ENCODE results near the gene SLC19A1.

The SLC19A1 gene

DNA sequence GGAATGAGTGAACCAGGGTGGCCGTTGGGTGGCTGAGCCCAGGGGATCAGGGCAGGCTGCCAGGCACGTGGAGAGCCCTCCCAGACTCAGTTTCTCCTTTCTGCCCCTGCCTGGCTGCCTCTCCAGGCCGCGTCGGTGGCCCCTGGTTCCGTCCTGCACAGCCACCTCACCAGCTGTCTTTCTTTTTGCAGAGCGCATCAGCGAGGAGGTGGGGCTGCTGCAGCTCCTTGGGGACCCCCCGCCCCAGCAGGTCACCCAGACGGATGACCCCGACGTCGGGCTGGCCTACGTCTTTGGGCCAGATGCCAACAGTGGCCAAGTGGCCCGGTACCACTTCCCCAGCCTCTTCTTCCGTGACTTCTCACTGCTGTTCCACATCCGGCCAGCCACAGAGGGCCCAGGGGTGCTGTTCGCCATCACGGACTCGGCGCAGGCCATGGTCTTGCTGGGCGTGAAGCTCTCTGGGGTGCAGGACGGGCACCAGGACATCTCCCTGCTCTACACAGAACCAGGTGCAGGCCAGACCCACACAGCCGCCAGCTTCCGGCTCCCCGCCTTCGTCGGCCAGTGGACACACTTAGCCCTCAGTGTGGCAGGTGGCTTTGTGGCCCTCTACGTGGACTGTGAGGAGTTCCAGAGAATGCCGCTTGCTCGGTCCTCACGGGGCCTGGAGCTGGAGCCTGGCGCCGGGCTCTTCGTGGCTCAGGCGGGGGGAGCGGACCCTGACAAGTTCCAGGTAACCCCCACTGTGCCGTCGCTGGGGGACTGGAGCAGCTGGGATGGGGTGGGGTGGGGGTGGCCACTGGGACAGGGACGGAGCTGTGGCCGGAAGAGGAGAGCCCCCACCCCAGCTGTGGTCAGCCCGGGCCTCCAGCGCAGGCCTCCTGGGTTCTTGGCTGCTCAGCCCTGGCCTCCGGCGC lies 73.9 kb downstream of the SLC19A1 start:
- no peak for TF ChIP-seq CTCF (IDR thresholded peaks at IDR 0.05)

- no peak for TF ChIP-seq CTCF (IDR thresholded peaks at IDR 0.05)
These were observed 74.9 kb downstream of the SLC19A1 start for GRCh38 chr21:45467221-45467779.

- no peak for TF ChIP-seq CTCF (IDR thresholded peaks at IDR 0.05)
These were observed 75.7 kb downstream of the SLC19A1 start for GRCh38 chr21:45466330-45467220.

DNA sequence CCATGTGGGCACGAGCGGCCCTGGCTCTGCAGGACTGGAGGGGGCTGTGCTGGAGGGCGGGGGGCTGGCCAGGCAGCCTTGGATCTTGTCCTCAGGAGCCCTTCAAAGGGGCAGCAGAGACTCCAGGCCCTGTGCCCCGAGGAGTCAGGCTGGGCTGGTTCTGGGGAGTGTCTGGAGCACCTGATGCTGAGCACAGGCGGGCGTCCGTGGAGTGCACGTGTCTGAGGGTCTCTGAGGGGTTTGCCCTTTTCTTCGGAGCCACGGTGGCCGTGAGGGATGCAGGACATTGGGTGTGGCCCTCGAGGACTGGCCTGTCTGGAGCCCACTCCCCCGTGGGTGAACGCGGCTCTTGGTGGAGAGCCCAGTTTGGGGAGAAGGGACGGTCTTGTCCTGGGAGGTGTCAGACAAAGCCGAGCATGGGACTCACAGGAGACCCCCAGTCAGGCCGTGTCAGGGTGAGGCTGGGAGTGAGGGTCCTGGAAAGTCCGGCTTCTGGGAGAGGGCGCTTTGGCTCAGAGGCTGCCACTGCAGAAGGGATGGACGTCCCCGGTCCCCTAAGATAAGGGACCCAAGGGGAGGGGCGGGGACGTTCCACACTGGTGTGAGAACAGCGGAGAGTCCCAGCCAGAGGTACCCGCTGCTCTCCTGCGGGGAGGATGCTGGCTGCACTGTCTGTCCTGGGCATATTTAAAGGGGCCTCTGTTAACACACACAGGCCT lies 76.5 kb downstream of the SLC19A1 start:
- TF ChIP-seq CTCF (IDR thresholded peaks at IDR 0.05) = no peak

- no peak for TF ChIP-seq CTCF (IDR thresholded peaks at IDR 0.05)
These were observed 77.1 kb downstream of the SLC19A1 start for GRCh38 chr21:45465105-45465504.

GRCh38 chr21:45464309-45464708 lies 77.9 kb downstream of the SLC19A1 start:
- no peak for TF ChIP-seq CTCF (IDR thresholded peaks at IDR 0.05)

- no peak for TF ChIP-seq CTCF (IDR thresholded peaks at IDR 0.05)
These were observed 78.4 kb downstream of the SLC19A1 start for GRCh38 chr21:45463871-45464270.
